SU-DHL-6 (cell line): ENCODE results near the gene EIF4E.

Experiments used
- CTCF ChIP-seq: fragments of 200-600 bp; sonication (generic); IDR thresholded peaks from one replicate; pipeline ENCODE4 v1.5.1; 2017; ENCODE audit warnings: antibody characterized with exemption, mild to moderate bottlenecking, low read length, moderate library complexity; ENCODE audit not compliant: insufficient read depth, poor library complexity, severe bottlenecking
- EZH2phosphoT487 ChIP-seq: fragments of 200-600 bp; sonication (generic), shearing (Covaris generic); conservative IDR thresholded peaks from 2 replicates; pipeline ENCODE4 v1.6.1; 2018; ENCODE audit warnings: mild to moderate bottlenecking, antibody characterized with exemption, low read length, moderate library complexity, mixed read lengths

- TF ChIP-seq EZH2phosphoT487 (no peak), CTCF (no peak)
These were observed 25.0 kb downstream of the EIF4E start for GRCh38 chr4:98903963-98904362.
